Measurements from ENCODE around the gene BCKDK. TPM values are rescaled to one million over a fixed set of nuclear protein-coding genes. Genes with fewer than 3 reads are reported as not detected.

Gene BCKDK
- total and polyA plus RNA-seq, 2 of the 8 experiments (the other 6 are each of a cell fraction or from before 2014, with no cell fraction given): 49.6 to 77.1 TPM

DNA sequence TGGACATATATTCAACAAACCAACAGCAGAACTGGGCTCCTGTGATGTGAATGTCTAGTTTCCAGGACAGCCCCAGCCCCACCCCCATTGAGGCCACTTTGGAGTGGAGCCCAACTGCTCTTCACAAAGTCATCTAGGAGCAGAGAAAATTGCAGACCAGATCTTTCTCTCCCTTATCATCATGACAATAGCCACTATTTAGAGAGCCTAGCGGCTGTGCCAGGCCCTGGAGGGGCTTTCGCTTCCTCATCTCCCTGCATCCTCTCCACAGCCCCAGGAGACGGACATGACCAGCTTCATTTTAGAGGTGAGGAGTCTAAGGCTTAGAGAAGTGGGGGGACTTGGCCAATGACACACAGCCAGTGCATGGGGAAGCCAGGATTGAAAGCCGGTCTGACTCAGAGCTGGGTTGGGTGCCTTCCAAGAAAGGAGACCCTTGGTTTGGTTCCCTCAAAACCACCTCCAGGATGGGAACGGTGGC lies 25.9 kb downstream of the BCKDK start:
- Histone ChIP-seq H3K4me1 (replicated peaks in 1 of 4; ENCODE audit: control insufficient read depth in 3 of 4, insufficient read depth in 4 of 4, low read length in 3 of 4) (peaks cover 5 to 49% (median 41%) of the 10 kb centered on the region in 4 experiments), H3K4ac (replicated peaks; ENCODE audit: insufficient read length, low read depth, low read length) (no peak overlapping the region), H3K23ac (ENCODE audit: insufficient read length) (no peak overlapping the region), H2AK5ac (ENCODE audit: low read depth, low read length) (0 out of 2 replicates have a peak overlapping the region, but pooled peaks have one; percentile 3), H3K79me1 (ENCODE audit: low read depth, low read length) (peaks cover 9% of the 10 kb centered on the region), H3K79me2 (ENCODE audit: control insufficient read depth in 1 of 2, insufficient read depth in 2 of 2, low read length in 2 of 2) (peaks cover 0 to 19% of the 10 kb centered on the region in 2 experiments; a peak in 2 of 4 replicates), H3K4me3 (ENCODE audit: extremely low read depth in 1 of 4, insufficient read depth in 2 of 4, low read depth in 3 of 4, low read length in 4 of 4) (peak overlapping the region; percentile 65 to 87 (median 81)), H4K5ac (ENCODE audit: insufficient read length, low read depth, low read length) (peak overlapping the region; percentile 18), H4K91ac (replicated peaks; ENCODE audit: insufficient read length, low read length) (no peak overlapping the region), H2BK12ac (ENCODE audit: low read depth, low read length) (peak overlapping the region; percentile 100; the same call in 1 of the 2 replicates), H2AFZ (ENCODE audit: low read length) (no peak overlapping the region), H3K18ac (ENCODE audit: extremely low read depth, low read length) (peak overlapping the region; percentile 99; the same call in 1 of the 2 replicates), H4K20me1 (replicated peaks in 1 of 2; ENCODE audit: control insufficient read depth in 1 of 2, insufficient read depth in 2 of 2, low read length in 2 of 2) (peaks cover 6 to 7% of the 10 kb centered on the region in 2 experiments), H4K8ac (ENCODE audit: extremely low read depth, insufficient read depth, low read length) (no peak overlapping the region), H3K36me3 (ENCODE audit: control insufficient read depth in 2 of 4, insufficient read depth in 4 of 4, low read length in 3 of 4) (peaks cover 12 to 27% (median 15%) of the 10 kb centered on the region in 4 experiments), H2BK20ac (ENCODE audit: low read length) (no peak overlapping the region), H2BK120ac (replicated peaks; ENCODE audit: low read depth, low read length) (no peak overlapping the region), H3K23me2 (ENCODE audit: low read depth, low read length) (peaks cover 16% of the 10 kb centered on the region), H3K9me3 (ENCODE audit: insufficient read depth in 2 of 2, low read depth in 1 of 2, low read length in 1 of 2) (no peaks in the 10 kb centered on the region), H2BK5ac (ENCODE audit: low read depth, low read length) (peak overlapping the region; percentile 97), H3K56ac (replicated peaks; ENCODE audit: insufficient read length, low read depth, low read length) (peak overlapping the region; percentile 20), H3K9ac (replicated peaks in 1 of 4; ENCODE audit: extremely low read depth in 1 of 4, low read depth in 3 of 4, low read length in 3 of 4) (peak overlapping the region in 2 of 4 experiments; percentile 2 to 35; a peak in 3 of 7 replicates), H3K27ac (ENCODE audit: low read depth, low read length) (peak overlapping the region; percentile 58), H2BK15ac (ENCODE audit: low read length) (no peak overlapping the region), H3K4me2 (ENCODE audit: insufficient read depth in 1 of 2, low read depth in 2 of 2, low read length in 2 of 2) (peak overlapping the region; percentile 83 to 98), H3K14ac (ENCODE audit: insufficient read length) (no peak overlapping the region), H3K27me3 (replicated peaks in 1 of 4; ENCODE audit: control insufficient read depth in 3 of 4, extremely low read depth in 1 of 4, insufficient read depth in 3 of 4, low read length in 3 of 4) (no peaks in the 10 kb centered on the region)
- 46% methylated on average over 5 of the region's 5 CpGs; no CpG with 5 or more reads in 1 of the 2 experiments for WGBS, 2 experiments (ENCODE audit: extremely low coverage in 1 of 2, insufficient coverage in 1 of 2, insufficient read length in 1 of 2, insufficient replicate concordance in 2 of 2, low coverage in 1 of 2, low lambda C conversion rate in 2 of 2, missing lambda C conversion rate in 1 of 2)
- CTCF ChIA-PET (ENCODE audit: partially characterized antibody): interaction anchor here (1.0 to 2.2 kb wide), 4 partner anchors 9 to 149 kb away, joined by 3 to 8 read pairs (median 6); partner anchors contain the start of gene HSD3B7
- TF ChIP-seq ASH2L (IDR thresholded peaks at IDR 0.05; ENCODE audit: low read length): no peak
- no peak for TF ChIP-seq RAD21 (IDR thresholded peaks at IDR 0.05 in 1 of 2, conservative IDR thresholded peaks at IDR 0.05 in 1 of 2; ENCODE audit: low read depth in 2 of 2, low read length in 2 of 2)
- TF ChIP-seq BCL11A (IDR thresholded peaks at IDR 0.05; ENCODE audit: low read depth in 2 of 2, low read length in 2 of 2): no peak
- TF ChIP-seq, protein P1, sequence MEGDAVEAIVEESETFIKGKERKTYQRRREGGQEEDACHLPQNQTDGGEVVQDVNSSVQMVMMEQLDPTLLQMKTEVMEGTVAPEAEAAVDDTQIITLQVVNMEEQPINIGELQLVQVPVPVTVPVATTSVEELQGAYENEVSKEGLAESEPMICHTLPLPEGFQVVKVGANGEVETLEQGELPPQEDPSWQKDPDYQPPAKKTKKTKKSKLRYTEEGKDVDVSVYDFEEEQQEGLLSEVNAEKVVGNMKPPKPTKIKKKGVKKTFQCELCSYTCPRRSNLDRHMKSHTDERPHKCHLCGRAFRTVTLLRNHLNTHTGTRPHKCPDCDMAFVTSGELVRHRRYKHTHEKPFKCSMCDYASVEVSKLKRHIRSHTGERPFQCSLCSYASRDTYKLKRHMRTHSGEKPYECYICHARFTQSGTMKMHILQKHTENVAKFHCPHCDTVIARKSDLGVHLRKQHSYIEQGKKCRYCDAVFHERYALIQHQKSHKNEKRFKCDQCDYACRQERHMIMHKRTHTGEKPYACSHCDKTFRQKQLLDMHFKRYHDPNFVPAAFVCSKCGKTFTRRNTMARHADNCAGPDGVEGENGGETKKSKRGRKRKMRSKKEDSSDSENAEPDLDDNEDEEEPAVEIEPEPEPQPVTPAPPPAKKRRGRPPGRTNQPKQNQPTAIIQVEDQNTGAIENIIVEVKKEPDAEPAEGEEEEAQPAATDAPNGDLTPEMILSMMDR (IDR thresholded peaks at IDR 0.05; ENCODE audit: control extremely low read depth in 1 of 3, insufficient read depth in 1 of 3, low read depth in 1 of 3, low read length in 3 of 3): no peak
- TF ChIP-seq TCF12 (IDR thresholded peaks at IDR 0.05; ENCODE audit: low read depth, low read length): no peak
- TF ChIP-seq MAFK (IDR thresholded peaks at IDR 0.05; ENCODE audit: low read depth, low read length): no peak
- no peak for TF ChIP-seq CREB1 (IDR thresholded peaks at IDR 0.05)
- TF ChIP-seq SIX5 (IDR thresholded peaks at IDR 0.05; ENCODE audit: low read depth, low read length): no peak
- TF ChIP-seq FOSL1 (IDR thresholded peaks at IDR 0.05; ENCODE audit: insufficient read depth, low read depth, low read length): no peak
- no peak for TF ChIP-seq CEBPB (IDR thresholded peaks at IDR 0.05; ENCODE audit: low read depth, low read length)
- DNase-seq (ENCODE audit: low read depth in 1 of 2, low spot score in 2 of 2): no peak
- POLR2A ChIA-PET (ENCODE audit: partially characterized antibody): interaction anchor here (0.9 to 34.9 kb wide), 15 partner anchors 2 to 326 kb away, joined by 3 to 713 read pairs (median 5); partner anchors contain the start of genes BCKDK, FUS, KAT8 and PRSS36
- no peak for FAIRE-seq
